22Rv1 (cell line): ENCODE data around the gene CISH.

Source experiments
- ZFX ChIP-seq: fragments of 450-650 bp; IDR thresholded peaks from 2 replicates; pipeline ENCODE4 v1.6.1; 2017; ENCODE audit warnings: antibody characterized with exemption, borderline replicate concordance
- TF ChIP-seq, protein P1 (sequence below): fragments of 450-650 bp; IDR thresholded peaks from 2 replicates; pipeline ENCODE4 v1.5.1; 2017; ENCODE audit warnings: mild to moderate bottlenecking

DNA sequence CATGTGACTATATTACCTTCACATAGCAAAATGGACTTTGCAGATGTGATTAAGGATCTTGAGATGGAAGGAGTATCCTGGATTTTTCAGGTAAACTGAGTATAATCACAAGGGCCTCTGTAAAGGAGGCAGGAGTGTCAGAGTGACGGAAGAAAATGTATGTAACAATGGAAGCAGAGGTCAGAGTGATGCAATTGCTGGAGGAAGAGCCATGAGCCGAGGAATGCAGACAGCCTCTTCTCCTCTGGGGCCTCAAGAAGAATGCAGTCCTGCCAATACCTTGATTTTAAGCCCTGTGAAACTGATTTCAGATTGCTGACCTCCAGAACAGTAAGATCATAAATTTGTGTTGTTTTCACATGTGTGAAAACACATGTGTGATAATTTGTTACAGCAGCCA, 27.2 kb downstream of the CISH start:
- TF ChIP-seq, protein P1, sequence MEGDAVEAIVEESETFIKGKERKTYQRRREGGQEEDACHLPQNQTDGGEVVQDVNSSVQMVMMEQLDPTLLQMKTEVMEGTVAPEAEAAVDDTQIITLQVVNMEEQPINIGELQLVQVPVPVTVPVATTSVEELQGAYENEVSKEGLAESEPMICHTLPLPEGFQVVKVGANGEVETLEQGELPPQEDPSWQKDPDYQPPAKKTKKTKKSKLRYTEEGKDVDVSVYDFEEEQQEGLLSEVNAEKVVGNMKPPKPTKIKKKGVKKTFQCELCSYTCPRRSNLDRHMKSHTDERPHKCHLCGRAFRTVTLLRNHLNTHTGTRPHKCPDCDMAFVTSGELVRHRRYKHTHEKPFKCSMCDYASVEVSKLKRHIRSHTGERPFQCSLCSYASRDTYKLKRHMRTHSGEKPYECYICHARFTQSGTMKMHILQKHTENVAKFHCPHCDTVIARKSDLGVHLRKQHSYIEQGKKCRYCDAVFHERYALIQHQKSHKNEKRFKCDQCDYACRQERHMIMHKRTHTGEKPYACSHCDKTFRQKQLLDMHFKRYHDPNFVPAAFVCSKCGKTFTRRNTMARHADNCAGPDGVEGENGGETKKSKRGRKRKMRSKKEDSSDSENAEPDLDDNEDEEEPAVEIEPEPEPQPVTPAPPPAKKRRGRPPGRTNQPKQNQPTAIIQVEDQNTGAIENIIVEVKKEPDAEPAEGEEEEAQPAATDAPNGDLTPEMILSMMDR: no peak
- no peak for TF ChIP-seq ZFX
